A673 (cell line): ENCODE data around the gene ZNF57. TPM values are rescaled to one million over a fixed set of nuclear protein-coding genes. Genes with fewer than 3 reads are reported as not detected.

Experiments used
- BruUV-seq: library from RNA; stranded (reverse); fragments of 400-500 nt; replicated peaks from 2 replicates; lab custom pipeline; 2021; lab: Mats Ljungman, UMichigan
- CTCF ChIA-PET: fragments of 300-600 bp; sonication (Branson Sonifier 250); formaldehyde crosslinking; loops from one replicate; lab custom pipeline; 2022; ENCODE audit warnings: antibody characterized with exemption; lab: Charles Lee
- POLR2A ChIA-PET: fragments of 300-600 bp; sonication (Branson Sonifier 250); formaldehyde crosslinking; loops from one replicate; lab custom pipeline; 2022; ENCODE audit warnings: antibody characterized with exemption; ENCODE audit not compliant: low non-redundant PET; lab: Charles Lee
- DNase-seq: peaks from one replicate; pipeline ENCODE4 v3.0.0-alpha.2; 2015; ENCODE audit warnings: low spot score
- H3K27ac ChIP-seq: fragments of 200-600 bp; sonication (generic); 2 replicates; pipeline ENCODE4 v1.5.1; 2016; ENCODE audit warnings: mixed run types, low read depth, mild to moderate bottlenecking, mixed read lengths, antibody characterized with exemption, low read length; ENCODE audit not compliant: poor library complexity, severe bottlenecking
- H3K27me3 ChIP-seq: fragments of 200-600 bp; sonication (generic); replicated peaks from 2 replicates; pipeline ENCODE4 v1.6.1; 2017; ENCODE audit warnings: mixed run types, low read depth, mild to moderate bottlenecking, mixed read lengths, antibody characterized with exemption, low read length; ENCODE audit not compliant: insufficient read depth, poor library complexity
- H3K36me3 ChIP-seq: fragments of 200-600 bp; sonication (generic); 2 replicates; pipeline ENCODE4 v1.6.1; 2016; ENCODE audit warnings: mixed run types, mild to moderate bottlenecking, mixed read lengths, antibody characterized with exemption, low read length; ENCODE audit not compliant: insufficient read depth, poor library complexity, severe bottlenecking
- H3K4me1 ChIP-seq: fragments of 200-600 bp; sonication (generic); 2 replicates; pipeline ENCODE4 v1.6.1; 2017; ENCODE audit warnings: mixed run types, mild to moderate bottlenecking, mixed read lengths, antibody characterized with exemption, low read length; ENCODE audit not compliant: insufficient read depth, poor library complexity, severe bottlenecking
- H3K4me3 ChIP-seq: fragments of 200-600 bp; sonication (generic); 2 replicates; pipeline ENCODE4 v1.5.1; 2016; ENCODE audit warnings: low read depth, mixed run types, mild to moderate bottlenecking, mixed read lengths, low read length; ENCODE audit not compliant: poor library complexity, severe bottlenecking
- H3K9me3 ChIP-seq: fragments of 200-600 bp; sonication (generic); 2 replicates; pipeline ENCODE4 v1.6.1; 2016; ENCODE audit warnings: mixed run types, low read depth, mild to moderate bottlenecking, mixed read lengths, antibody characterized with exemption, low read length; ENCODE audit not compliant: poor library complexity, severe bottlenecking
- CTCF ChIP-seq: fragments of 300-800, 200-600 bp; sonication (generic); conservative IDR thresholded peaks from 2 replicates; pipeline ENCODE4 v1.5.1; 2017; ENCODE audit warnings: low read depth, mild to moderate bottlenecking, antibody characterized with exemption, low read length, moderate library complexity, mixed read lengths
- EZH2 ChIP-seq: fragments of 200-600 bp; sonication (generic); IDR thresholded peaks from 2 replicates; pipeline ENCODE4 v1.6.1; 2017; ENCODE audit warnings: borderline replicate concordance, low read depth, mild to moderate bottlenecking, mixed read lengths, antibody characterized with exemption, low read length; ENCODE audit not compliant: poor library complexity, severe bottlenecking
- intact Hi-C: fragments of 100-400 bp; cut with micrococcal nuclease; formaldehyde crosslinking; loops from one replicate; pipeline ENCODE4 v1.10.0; 2022; ENCODE audit not compliant: unreplicated experiment
- total RNA-seq: library from RNA; stranded (reverse); gene quantifications from 2 replicates; pipeline ENCODE4 v1.2.3, GENCODE V29; 2021

ZNF57 gene
- total RNA-seq, 1 experiment from 2014 or later = 5.1 TPM

- CTCF ChIA-PET = no interaction called here
- intact Hi-C loops = no loop called here
- TF ChIP-seq CTCF = no peak
- no peak for TF ChIP-seq EZH2
- BruUV-seq = no TSS peak
- Histone ChIP-seq H3K27ac (no peak overlapping the region), H3K27me3 (no peaks in the 10 kb centered on the region), H3K4me3 (no peak overlapping the region), H3K4me1 (no peaks in the 10 kb centered on the region), H3K36me3 (no peaks in the 10 kb centered on the region), H3K9me3 (no peaks in the 10 kb centered on the region)
- DNase-seq = no peak
- POLR2A ChIA-PET = no interaction called here
Measured at GRCh38 chr19:2866495-2867024, 34.2 kb upstream of the ZNF57 start.

GRCh38 chr19:2867025-2867991, 33.4 kb upstream of the ZNF57 start, which contains the start of gene ZNF556:
ZNF556 (plus strand) TSS chr19:2867335; CDS start chr19:2867422, 87 bp downstream.
- DNase-seq = peak; percentile 33
- CTCF ChIA-PET = no interaction called here
- H3K27ac ChIP-seq = no peak within 1 kb of the TSS
- H3K36me3 ChIP-seq = no peaks in the 10 kb centered on the region
- H3K9me3 ChIP-seq = no peaks in the 10 kb centered on the region
- H3K27me3 ChIP-seq = no peaks in the 10 kb centered on the region
- POLR2A ChIA-PET = no interaction called here
- H3K4me3 ChIP-seq = no peak within 1 kb of the TSS
- BruUV-seq = no TSS peak
- no peak for TF ChIP-seq EZH2
- TF ChIP-seq CTCF = no peak
- intact Hi-C loops = no loop called here
- no peaks in the 10 kb centered on the region for H3K4me1 ChIP-seq

- POLR2A ChIA-PET = no interaction called here
- CTCF ChIA-PET = interaction anchor here (1.2 kb wide), 1 partner anchor 221 kb away, joined by 5 read pairs; no protein-coding TSS in a partner anchor
- no peak for TF ChIP-seq CTCF
- no peak for TF ChIP-seq EZH2
- Histone ChIP-seq H3K27me3 (no peaks in the 10 kb centered on the region), H3K4me3 (no peak overlapping the region), H3K36me3 (no peaks in the 10 kb centered on the region), H3K4me1 (no peaks in the 10 kb centered on the region), H3K27ac (no peak overlapping the region), H3K9me3 (no peaks in the 10 kb centered on the region)
- no TSS peak for BruUV-seq
- intact Hi-C loops = no loop called here
- no peak for DNase-seq
Measured at GRCh38 chr19:2869618-2870017, 31.1 kb upstream of the ZNF57 start.
